Activated CD4-positive, CD25-positive, alpha-beta regulatory T cell (primary cell): Measurements from ENCODE around the gene IL37.

Experiments used
- DNase-seq, 4 experiments: peaks; one replicate each; lab custom pipeline; 2025; lab: John Stamatoyannopoulos, UW

The IL37 gene

DNA sequence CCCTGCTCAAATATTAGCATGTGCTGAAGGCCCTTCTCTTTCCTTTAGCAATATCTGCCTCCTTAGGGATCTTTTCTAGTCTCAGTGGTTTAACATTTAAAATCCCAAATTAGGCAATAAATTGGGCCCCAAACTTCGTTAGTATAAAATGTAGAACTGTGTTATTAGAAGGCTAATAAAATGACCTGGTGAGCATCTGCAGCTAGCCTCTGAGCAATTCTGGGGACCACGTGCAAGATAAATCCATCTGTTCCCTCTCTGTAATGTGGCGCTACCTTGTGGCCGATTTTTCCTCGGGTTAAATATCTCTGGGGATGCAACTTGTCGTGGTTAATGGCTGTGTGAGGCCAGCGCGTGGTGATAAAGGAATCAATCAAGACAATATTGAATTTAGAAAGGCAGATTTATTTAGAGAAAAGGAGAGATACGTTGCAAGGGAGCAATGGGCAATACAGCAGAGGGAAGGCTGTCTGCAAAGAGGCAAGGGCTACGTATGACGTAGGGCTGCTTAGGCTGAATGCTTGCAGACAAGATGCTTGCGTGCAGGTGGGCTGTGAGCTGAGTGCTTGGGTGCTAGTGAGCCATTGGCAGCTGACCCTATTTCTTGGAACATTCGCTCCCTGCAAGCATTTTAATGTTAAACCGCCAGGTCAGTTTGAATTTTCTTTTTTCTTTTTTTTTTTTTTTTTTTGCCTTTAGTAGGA lies 48.3 kb downstream of the IL37 start:
- no peak for DNase-seq

DNA sequence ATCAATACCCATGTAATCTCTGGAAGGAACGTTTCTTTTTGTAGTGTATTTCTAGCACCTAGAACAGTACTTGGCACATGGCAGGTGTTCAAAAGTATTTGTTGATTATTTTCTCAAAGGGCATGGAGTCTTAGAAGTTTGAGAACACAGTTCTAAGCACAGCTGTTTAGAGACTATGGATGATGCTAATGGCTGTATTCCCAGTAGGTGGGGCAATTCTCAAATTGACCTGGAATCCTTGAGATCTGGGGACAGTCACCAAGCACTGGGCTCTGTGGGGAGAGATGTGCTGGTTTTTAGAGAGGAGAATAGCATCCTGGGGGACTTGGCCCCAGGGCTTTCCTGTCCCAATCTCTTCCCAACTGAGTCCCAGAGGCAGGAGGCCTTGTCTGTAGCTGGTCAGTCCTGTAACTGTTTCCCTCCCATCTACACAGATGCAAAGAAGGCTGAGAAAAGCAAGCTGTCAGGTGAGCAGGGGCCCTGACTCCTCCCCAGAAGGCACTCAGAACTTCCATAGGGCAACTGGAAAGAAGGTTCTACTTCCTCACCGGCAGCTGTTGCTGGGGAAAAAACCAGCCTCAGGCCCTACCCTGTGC lies 49.4 kb downstream of the IL37 start:
- no peak for DNase-seq

DNA sequence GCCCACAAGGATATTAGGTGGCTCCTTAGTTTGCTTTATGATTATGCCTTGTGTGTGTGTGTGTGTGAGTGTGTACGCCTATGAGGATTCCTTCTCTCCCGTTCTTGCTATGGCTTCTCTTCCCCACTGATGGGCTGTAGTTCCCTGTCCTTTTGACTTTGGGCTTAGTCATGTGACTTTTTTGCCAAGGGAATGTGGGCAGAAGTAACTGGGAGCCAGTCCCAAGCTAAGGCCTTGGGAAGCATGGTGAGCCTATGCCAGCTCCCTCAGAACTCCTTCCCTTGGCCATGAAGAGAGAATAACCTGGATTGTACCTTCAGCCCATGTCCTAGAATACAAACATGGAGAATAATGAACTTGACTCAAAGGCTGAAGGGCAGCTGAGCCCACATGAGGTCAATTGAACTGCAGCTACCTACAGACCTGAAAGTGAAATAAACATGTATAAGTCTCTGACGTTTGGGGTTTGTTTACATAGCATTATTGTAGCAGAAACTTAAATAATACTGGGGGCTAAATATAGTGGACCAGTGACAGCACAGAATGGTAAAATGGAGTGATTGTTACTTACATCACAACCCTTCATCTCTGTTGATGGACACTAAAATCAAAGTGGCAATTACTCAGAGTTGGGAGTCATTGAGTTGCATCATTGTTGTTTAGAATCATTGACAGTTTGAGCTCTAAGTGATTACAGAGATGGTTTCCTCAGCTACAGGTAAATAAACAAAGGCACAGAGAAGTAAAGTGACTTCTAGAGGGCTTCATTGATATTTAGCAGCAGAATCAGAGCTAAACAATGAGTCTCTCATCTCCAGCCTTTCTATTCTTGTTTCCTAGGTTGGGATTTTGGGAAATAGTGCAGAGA lies 51.6 kb downstream of the IL37 start:
- DNase-seq: no peak

DNA sequence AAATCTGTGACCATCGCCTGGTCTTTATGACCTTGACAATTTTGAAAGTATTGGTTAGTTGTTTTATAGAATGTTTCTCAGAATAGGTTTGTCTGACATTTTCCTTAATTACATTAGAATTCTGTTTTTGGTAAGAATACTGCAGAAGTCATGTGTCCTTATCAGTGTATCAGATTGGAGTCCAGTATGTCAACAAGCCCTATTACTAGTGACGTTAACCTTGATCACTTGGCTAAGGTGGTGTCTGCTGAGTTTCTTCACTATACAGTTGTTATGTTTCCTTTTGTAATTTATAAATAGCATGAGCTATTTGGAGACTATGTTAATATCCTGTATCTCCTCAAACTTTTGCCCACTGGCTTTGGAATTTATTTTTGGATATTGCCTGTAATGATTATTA lies 56.1 kb downstream of the IL37 start:
- DNase-seq: no peak
